GM21576 (cell line): ENCODE measurements around the gene GPR35.

ENCODE experiments used
- ATAC-seq: cut with Tn5 transposase; IDR thresholded peaks from one replicate; pipeline ENCODE4 v1.9.1; 2021; ENCODE audit warnings: mild to moderate bottlenecking, moderate library complexity; ENCODE audit not compliant: unreplicated experiment

Gene GPR35

DNA sequence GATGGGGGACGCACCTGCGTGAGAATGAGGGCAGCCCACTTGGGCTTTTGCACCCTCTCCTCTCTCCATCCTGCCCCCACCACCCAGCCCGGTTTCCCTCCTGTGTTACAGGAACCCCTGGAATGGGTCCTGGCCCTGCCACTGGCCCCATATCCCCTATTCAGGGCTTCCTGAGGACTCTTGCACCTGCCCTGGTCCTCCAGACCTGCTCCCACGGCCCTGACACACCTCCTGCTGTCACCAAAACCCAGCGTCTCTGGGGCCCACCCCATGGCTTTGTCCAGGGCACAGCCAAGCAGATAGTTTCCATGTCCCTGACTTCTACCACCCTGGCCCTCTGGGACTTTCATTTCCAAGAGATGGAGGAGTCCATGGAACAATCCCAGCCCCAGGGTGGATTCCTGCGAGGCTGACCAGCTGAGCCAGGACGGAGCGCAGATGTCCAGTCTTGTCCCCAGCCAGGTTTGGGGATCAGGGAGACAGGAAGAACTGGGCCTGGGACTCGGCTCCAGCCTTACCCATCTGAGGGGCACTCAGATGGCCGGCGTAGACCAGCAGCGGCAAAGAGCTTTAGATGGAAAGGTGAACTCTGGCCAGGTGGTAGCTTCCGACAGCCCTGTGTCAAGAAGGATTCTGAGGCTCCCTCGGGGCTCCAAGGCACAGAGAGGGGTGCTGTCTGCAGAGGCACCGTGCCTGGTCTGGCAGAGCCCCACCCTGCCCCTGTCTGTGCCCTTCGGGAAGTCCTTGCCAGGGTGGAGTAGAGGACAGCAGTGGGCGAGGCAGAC is 12.0 kb downstream of the GPR35 start:
- no peak for ATAC-seq

DNA sequence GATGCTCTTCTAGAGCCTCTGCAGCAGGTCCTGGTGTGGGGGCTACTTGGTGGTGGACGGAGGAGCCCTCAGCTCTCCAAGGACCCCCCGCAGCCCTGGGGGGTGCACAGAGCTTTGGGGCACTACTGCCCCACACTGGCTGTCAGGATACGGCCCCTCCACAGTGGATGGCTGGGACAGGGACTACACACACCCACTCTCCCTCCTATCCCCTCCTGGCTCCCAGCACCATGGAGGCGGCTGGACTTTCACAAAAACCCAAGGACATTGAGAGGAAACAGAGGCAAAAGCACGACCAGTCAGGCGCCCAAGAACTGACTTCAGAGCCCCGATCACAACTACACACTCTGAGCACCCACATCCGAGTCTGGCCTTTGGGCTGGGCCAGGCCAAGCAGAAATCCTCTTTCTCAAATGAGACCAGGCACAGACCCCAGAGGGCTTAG is 12.6 kb downstream of the GPR35 start:
- ATAC-seq: no peak

DNA sequence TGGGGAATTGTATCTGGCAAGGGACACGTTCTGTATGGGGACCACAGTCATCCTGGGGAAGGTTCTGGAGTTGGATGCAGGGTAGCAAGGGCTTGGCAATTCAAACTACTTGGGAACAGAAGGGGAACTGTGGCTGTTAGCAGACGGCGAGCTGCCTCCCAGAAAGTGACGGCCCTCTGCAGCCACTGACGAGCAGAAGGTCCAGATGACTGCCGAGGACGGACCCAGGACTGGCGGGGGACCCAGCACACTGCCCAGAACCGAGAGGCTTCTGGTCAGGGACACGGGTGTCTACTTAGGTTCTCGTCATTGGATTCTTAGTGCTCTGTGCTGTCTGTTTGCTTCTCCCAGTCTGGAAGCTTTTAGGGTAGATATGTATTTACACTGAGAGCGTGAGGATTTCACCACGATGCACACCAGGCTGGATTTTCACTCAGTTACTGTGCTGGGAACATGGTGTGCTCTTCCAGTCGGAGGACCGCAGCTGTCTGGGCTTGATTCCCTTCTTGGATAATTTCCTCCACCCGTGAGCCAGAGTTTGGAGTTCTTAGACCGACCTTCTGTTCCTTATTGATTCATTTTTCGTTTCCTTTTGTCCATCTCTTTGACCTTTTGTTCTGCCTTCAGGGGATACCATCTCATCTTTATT is 13.4 kb downstream of the GPR35 start:
- no peak for ATAC-seq

DNA sequence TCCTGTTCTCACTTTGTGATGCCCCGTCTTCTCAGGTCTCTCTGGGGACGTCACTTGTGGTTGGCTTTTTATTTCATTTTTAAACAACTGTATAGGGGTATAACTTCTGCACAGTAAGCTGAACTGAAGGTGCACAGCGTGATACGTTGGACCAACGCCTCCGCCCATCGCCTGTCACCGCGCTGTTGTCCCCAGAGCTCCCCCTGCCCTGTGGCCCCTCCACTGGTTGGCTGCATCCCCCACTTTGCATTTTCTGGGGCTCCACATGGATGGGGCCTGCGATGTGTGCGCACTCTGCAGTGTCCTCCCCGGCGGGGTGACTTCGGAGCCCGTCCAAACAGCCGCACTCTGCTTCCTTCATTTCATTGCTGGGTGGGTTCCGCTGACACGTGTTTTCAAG is 14.3 kb downstream of the GPR35 start:
- ATAC-seq: no peak

DNA sequence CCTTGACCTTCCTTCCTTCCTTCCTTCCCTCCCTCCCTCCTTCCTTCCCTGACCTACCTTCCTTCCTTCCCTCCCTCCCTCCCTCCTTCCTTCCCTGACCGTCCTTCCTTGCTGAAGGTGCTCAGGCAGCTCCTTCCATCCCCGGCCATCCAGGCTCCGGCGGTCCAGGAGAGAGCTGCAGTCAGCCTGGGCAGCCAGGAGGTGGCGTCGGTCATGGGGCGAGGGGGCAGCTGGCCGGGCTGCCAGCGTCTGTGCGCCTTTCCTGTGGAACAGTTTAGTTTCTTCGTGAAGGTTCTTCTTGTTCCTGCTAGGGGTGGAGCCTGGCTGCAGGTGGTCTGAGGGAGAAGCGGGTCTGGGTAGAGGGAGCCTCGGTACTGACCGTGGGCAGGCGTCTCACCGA is 15.7 kb downstream of the GPR35 start:
- no peak for ATAC-seq

DNA sequence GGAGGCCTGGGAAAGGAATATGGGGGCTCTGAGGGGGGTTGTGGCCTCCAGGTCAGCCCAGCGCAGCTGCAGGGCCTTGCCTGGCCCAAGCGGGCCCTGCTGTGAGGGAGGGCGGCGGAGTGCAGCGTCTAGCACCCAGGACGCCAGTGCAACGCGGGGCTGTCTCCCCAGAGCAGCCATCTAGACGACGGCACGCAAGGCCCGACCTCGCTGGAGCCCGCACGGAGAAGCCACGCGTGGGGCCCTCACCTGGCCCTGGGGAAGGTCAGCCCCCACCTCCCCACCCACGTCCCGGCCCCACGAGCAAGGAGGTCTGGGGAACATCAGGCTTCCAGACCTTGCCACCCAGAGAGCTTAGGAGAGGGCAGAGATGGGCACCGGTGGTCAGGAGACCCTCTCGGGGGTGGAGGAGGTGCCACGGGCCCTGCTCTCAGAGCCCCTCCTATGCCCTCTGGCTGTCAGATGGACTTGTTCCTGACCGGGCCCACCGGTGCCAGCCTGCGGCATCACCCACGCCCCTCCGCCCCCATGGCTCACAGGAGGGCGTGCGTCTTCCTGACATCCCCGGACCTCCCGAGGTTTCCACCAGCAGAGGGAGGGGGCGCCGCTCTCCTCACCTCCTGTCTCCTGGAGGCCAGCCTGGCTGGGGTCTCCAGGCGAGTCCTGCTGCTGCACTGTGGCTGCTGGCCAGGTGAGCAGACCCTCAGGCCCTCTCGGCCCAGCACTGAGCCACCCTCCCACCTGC is 17.0 kb downstream of the GPR35 start:
- no peak for ATAC-seq

DNA sequence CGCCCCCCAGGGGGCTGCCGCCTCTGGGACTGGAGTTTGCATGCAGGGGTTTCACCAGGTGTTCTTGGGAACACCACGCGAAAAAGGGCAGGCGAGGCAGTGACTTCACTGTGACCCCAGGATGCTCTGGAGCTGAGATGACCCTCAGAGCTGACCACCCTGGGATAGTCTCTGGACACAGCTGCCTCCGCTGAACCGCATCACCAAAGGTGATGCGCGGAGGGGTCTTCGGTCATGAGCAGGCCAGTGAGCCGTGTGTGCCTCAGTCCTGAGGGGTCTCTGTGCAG is 17.5 kb downstream of the GPR35 start:
- ATAC-seq: no peak

DNA sequence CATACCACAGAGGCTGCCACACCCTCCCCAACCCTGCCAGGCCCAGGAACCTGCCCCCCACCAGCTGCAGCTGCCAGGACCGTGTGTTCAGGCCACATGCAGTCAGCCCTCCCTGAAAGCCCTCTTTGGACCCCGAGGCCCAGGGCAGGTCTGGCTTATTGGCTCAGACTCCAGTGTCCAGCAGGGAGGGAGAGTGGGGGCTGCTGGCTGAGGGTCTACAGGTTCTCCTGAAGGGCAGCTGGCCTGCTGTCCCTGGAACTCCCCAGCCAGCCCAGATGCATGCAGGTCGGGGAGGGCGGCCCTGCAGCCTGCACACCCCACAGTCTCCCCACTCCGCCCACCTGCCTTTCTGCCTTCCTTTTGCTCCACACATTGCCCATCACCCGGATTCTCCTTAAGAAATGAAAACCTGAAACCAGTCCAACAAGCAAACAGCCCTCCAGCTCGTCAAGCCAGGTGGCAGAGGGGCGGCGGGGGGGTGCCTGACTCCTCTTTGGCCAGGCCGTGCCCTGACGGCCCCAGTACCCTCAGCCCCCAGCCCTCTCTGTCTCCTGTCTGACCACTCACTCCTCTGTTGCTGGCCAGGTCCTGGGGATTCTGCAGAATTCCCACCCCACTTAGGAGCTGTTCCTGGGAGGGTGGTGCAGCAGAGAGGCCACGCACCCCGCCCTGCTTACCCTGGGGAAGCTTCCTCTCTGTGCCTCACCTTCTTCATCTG is 18.0 kb downstream of the GPR35 start:
- no peak for ATAC-seq

DNA sequence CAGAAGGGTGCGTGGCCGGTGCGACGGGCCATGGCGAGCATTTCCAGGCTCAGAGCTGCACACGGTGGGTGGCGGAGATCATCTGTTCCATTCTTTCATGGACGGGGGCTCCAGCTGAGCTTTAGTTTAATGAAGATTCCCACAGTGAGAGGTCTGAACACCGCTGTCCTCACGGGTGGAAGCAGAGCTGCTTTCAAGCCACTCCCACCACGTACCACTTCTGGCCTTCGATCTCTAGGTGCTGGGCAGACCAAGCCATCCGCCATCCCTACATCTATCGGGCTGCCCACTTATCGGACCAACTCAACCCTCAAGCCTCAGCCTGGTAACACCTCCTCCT is 18.5 kb downstream of the GPR35 start:
- no peak for ATAC-seq

DNA sequence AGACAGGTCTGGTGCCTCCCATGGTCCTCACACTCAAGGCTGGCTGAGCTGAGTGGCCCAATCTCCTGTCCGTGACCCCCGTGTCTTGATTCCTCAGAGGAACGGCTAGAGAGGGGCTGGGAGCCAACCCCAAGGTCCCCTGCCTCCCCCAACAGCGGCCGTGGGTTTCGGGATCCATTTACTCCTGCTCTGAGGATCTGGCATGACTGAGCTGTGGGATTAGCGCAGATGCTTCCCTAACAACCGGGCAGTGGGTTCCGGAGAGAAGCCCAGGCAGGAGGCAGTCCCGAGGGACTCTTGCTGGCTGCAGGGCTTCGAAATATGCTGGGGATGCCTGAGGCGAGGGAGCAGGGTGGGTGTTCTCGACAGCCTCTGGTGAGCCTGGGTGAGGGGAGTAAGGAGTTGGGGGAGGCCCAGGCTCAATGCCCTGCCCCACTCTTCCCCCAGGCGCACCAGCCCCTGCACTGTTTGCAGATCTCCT is 18.9 kb downstream of the GPR35 start:
- ATAC-seq: no peak

DNA sequence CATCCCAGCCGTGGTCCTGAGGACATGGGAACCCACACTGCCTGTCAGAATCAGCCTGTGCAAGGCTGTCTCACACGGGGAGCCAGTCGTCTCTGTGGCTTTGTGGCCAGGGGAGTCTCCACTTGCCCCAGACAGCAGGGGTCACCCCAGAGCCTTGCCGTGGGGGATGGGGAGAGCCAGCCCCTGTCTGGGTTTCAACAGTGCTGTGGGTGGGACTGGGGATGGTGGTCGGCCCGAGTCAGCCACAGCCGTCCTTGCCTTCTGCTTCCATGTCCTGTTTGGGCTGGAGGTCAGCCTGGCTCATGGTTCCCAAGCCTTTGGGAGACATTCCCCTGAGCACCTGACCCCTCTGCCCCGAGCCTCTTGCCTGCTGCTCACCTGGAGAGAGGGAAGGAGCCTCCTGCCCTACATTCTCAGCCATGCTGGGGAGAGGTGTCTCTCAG is 19.6 kb downstream of the GPR35 start:
- no peak for ATAC-seq

DNA sequence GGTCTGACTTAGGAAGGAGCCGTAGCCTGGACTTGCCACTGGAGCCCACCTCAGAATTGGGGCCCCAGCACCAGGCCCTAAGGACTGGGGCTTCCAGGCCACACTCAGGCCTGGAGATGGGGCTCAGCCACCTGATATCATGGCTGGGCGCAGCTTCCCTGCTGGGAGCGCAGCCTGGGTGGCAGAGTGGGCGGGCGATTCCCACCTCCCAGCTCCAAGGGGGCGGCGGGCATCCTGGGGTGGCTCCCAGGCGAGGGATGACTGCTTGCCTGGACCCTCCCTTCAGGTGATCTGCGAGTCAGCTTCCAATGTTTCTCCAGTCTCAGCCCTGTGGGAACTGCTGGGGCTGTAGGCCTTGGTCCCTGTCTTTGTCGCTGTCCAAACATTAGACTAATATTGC is 20.1 kb downstream of the GPR35 start:
- ATAC-seq: no peak

DNA sequence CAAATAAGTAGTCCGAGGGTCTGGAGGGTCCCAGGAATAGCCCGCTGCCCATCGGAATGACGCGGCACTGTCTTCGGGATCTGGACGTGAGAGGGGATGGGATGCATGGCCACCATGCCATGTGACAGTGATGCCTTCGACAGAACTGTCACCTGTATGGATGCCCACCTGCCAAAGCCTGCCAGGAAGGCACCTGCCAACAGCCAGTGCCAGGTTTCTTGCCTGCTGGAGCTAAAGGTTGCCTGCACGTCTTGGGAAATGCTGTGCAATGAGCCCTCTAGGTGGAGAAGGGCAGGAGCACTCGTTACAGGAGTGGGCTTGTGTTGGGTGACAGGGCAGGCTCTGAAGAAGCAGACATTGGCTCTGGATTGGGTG is 20.5 kb downstream of the GPR35 start:
- ATAC-seq: no peak

DNA sequence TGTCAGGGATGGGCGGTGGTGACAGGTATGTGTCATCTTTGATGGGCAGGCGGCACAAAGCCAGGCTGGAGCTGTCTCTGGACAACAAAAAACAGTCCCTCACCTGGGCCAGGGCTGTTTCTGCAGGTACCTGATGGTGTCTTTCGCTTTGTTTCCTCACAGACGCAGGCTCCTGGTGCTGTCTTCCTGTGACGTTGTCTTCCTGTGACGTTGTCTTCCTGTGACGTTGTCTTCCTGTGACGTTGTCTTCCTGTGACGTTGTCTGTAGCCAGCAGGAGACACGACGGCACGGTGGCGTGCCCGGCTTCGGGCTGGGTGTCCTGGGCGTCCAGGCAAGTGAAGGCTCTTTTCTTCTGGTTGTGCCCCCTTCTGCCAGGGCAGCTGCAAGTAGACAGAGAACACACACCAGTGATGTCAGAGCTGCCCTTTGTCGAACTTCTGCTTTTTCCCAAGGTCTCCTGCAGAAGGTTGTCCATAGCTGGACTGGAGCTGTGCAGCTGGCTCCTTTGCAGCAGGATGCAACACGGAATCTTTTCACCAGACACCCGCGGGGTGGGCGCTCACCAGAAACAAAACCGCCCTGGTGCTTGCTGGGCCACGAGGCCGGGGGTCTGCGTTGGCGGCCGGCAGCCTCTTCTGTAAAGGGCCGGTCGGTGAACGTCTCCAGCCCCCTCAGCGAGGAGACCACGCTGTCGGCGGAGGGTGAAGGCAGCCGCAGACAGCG is 21.1 kb downstream of the GPR35 start:
- no peak for ATAC-seq

DNA sequence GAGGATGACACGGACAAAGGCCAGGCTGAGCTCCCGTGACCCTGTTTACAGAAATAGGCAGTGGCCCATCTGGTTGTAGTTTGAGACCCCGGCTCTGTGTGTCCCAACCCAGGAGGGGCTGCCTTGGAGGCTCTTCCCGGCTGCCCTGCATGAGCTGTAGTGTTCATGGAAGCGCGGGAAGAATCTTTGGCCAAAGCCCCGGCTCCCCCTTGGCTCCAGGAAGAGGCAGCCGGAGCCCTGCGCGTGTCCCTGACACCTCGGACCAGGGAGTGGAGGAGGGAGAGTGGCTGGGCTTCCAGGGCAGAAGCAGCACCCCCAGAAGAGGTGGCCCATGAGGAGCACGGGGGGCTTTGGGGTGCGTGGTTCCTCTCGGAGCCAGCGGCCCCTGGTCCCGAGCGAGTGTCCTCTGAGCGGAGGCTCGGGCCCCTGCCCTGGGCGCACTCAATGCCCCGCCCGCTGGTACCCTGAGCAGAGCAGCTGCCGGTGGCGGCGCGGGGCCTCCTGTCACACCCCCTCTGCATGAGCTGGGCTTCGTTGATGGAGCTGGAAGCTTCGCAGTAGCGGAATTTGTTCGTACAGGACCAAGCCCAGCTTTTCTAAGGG is 21.7 kb downstream of the GPR35 start:
- no peak for ATAC-seq

DNA sequence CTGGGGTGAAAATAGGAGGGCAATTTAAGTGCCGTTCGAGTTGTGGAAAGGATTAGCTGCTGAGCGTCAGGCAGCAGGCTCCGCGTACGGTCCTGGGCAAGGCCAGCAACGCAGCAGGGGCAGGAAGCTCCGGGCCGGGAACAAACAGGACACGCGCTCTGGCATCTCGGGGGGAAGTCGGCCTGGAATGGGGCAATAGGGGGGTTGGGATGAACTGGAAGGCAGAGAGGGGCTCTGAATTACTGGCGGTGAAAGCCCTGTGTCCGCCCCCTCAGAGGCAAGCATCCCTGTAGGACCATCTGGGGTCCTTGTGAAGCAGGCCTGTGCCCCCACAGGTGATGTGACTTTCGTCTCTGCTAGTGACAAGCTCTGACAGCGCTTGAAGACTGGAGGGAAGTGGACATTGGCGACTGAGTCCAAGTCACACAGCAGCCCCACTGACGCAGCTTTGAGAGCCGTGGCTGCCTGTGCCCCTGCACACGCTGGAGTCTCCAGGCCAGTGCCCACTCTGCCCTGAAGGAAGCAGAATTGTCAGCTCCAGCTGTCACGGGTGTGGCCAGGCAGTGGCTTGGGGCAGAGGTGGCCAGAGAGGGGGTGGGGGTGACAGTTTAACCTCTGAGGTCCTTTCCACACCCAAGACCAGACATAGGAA is 22.3 kb downstream of the GPR35 start:
- no peak for ATAC-seq

DNA sequence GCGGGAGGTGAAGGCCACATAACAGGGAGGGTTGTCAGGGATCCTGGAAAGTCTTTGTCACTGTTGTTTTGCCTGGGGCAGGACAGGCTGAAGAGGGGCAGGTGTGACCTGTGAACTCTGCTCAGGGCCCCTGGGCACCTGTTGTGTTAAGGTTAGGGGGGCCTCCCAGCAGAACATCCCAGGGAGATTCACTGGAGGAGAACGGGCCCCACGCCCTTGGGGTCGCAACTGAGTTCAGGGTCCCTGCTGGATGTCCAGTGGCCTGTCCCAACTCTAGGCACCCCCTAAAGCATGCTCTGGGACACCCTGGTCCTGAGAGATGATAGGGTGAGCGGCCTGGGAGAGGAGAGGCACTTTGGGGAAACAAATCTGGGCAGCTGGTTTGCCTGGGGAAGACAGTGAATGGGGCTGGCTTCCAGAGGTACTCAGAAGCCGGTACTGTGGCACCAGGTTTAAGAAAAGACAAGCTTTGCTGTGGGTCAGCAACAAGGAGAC is 22.9 kb downstream of the GPR35 start:
- no peak for ATAC-seq

DNA sequence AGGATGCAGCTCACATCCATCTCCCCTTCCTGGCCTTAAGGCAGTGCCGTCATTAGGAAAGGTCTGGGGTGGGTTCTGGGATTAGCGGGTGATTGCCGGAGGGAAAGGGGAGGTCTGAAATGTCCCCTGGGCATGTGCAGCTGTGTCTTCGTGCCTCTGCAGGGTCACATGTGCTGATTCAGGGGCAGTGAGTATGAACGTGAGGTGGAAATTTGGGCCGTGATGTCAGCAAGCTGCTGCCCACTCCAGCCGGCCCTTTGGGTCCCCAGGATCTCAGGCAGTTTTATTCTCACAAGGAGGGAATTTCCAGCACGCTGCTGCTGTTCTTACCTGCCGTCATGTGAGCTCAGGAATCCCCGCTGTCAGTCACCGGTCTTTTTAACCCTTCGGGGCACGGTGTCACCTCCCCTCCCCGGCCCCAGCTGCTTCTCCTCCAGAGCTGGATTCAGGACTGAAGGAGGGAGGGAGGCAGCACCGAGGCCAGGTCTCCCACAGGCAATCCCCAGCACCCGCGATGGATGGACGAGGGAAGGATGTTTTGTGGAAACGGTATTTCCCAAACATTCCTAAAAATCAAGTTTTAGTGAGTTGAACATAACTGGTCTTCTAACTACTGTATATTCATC is 23.5 kb downstream of the GPR35 start:
- ATAC-seq: no peak

DNA sequence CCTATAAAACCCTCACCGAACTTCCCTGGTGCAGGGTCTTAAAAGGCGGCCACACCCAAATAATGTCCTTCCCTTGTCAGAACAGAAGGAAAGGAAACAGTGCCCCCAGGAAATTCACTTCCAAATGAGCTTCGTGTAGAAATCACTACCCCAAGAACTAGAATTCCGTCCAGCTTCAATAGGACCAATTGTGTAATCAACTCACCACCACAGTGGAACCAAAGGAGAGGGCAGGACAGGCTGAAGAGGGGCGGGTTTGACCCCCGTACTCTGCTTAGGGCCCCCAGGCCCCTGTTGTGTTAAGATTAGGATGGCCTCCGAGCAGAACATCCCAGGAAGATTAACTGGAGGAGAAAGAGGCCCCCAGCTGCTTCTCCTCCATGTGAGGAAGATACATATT is 24.1 kb downstream of the GPR35 start:
- ATAC-seq: no peak
